Medulla oblongata (tissue), 1 donor: Measurements from ENCODE around the gene CEBPG.
A peak's percentile ranks its signal among the peaks of the same experiment; 100 is the strongest.

Source experiments
- DNase-seq: peaks from one replicate; pipeline ENCODE4 v3.0.0-alpha.2; 2015; ENCODE audit errors: extremely low spot score

CEBPG gene

DNA sequence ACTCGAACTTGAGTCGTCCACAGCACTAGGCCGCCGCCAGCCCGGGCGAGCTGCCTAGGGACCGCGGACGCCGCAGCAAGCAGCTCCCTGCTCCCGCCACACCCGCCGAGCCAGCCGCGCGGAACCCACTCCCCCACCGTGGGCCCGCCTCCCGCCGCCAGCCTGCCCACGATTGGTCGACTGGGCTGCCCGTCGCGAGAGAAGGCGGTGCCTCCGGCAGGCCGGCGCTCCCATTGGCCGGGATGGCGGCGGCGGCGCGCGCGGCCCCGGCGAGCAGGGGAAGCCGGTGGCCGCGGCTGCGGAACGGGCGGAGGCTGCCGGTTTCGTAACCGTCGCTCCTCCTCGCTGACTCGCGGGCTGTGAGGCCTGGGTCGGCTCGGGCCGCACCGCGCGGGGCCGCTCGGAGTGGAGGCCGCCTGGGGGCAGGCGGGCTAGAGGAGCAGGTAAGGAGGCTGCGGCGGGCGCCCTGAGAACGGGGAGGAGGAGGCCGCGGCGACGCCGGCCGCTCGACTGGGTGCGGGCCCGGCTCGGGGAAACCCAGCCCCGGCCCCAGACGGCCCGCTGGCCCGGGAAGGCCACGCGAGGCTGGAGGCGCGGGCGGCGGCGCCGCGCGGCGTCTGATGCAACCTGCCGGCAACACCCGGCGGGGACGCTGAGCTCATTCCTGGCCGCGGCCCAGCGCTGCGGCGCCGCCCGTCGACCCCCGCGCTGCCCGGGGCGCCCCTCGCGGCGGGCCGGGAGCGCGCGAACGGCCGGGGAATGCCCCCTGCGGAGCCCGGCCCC is at the start of gene CEBPG:
CEBPG (plus strand) TSS at position 257 of the 783 bp plus-strand sequence. CDS start 5,531 bp downstream, outside the sequence.
- DNase-seq = peak; percentile 94

DNA sequence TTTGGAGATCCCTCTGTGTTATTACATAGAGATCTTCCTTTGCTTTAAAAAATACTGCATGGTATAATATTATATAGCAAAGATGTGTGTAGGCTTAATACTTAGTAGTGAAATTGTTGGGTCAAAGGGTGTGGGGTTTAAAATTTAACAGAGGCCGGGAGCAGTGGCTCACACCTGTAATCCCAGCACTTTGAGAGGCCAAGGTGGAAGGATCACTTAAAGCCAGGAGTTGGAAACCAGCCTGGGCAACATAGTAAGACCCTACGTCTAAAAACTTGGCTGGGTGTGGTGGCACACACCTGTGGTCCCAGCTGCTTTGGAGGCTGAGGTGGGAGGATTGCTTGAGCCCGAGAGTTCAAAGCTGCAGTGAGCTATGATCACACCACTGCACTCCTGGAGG is 48.9 kb upstream of the CEBPG start:
- DNase-seq = no peak

DNA sequence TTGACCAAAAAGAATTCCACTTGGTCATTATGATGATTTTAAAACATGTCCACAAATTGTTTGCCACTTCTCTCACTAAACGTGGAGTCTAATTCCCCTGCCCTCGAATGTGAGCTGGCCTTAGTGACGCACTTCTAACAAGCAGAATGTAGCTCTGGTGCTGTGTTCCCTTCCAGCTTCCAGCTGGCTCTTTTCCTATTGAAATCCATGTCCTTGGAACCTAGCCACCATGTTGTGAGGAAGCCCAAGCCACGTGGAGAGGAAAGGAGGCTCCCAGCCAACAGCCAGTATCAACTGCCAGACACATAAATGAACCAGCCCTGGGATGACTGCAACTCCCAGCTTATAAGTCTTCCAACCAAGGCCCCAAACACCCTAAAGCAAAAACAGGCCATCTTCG is 47.6 kb upstream of the CEBPG start:
- peak; percentile 79 for DNase-seq

DNA sequence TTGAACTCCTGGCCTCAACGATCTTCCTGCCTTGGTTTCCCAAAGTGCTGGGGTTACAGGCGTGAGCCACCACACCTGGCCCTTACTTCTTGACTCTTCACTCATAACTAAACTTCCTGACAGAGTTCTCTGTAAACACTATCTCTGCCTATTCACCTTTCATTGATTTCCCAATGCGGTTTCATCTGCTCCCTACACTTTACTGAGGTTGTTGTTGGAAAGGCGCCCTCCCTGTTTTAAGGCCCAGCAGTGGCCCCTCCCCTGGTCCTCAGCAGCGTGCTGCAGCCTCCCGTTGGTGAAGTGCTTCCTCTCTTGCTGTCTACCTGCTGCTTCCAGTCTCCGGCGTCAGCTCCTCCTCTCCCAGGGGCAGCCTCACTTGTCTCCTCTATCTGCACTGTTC is 44.4 kb upstream of the CEBPG start:
- DNase-seq = no peak

DNA sequence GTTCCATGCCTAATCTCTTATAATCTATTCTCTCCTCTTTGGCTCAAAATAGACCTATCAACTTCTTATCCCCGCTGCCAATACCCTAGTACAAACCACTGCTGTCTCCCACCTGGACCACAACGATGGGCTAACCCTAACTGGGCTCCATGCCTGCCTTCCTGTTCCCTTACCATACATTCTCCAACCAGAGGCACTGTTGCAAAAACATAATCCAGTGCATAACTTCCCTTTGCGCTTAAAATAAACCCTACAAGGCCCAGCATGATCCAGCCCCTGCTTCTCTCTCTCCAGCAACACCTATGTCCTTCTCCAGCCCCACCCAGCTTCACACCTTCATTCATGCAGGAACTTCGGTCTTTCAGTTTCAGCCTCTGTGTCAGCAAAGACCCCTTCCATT is 43.8 kb upstream of the CEBPG start:
- no peak for DNase-seq

DNA sequence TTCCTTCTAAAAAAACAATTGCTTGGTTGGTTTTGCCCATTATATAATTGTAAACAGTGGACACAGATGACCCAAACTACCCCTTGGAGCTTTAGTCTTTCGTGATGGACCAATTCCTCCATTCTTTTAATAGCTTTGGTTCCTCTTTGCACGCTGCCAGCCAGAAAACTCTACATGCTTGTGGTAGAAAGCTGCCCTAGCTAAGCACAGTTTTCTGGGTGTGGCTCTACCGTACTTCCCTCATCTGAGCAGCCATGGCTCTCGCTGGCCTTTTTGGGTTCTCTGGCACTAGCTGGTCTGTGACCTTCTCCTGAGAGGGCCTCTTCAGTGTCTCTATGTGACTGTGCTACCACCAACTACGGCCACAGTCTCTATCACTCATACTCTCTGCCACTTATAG is 41.3 kb upstream of the CEBPG start:
- peak; percentile 78 for DNase-seq

DNA sequence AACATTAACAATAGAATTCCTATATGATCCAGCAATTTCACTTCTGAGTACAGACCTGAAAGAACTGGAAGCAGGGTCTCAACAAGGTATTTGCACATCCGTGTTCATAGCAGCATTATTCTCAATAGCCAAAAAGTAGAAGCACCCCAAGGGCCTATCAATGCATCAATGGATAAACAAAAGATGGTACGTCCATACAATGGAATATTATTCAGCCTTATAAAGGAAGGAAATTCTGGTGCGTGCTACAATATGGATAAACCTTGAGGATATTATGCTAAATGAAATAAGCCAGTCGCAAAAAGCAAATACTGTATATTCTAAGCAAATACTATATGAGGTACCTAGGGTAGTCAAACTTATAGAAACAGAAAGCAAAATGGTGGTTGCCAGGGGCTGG is 40.4 kb upstream of the CEBPG start:
- DNase-seq = no peak

DNA sequence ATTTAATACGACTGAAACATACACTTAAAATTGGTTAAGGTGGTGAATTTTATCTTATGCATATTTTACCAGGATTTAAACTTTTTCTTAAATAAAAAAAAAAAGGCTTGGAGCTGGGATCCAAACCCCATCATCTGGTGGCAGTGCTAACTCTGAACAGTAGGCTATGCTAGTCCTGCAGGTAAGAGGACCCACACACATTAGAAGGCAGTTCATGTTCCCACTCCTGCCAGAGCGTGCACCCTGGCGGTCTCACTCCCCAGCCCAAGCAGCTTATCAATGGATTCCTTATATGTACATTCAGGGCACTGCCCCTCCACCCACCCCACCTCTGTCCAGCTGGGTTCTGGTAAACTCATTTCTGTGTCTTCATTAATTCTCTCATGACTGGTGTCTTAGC is 39.9 kb upstream of the CEBPG start:
- no peak for DNase-seq

DNA sequence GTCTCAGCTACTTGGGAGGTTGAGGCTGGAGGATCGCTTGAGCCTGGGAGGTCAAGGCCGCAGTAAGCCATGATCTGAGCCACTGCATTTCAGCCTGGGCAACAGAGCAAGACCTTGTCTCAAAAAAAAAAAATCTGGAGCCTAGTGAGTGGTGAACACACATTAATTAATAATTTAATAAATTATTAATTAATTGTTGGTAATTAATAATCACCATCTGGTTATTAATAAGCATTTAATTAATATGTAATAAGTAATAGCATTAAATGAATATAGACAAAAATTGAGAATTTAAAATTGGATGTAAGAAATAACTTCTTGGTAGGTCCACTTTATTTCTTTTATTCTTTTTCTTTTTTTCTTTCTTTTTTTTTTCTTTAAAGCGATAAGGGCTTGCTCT is 39.2 kb upstream of the CEBPG start:
- DNase-seq = no peak

DNA sequence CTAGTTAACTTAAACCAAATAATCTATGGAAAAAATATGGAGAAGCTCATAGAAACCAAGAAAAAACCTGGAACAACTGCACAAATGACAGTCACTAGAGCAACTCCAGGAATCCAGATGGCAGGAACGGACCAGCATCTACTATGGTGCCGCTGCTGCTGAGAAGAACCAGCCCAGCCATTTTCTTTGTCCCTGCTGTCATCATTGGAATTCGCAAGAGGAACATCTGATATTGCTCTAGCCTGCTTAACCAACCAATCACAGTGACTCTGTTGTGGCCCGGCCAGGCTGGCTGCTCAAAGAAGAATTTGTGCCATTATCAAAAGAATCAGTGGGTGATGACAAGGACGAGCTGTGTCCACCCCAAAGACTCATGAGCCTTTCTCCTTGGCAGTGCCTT is 38.1 kb upstream of the CEBPG start:
- no peak for DNase-seq

DNA sequence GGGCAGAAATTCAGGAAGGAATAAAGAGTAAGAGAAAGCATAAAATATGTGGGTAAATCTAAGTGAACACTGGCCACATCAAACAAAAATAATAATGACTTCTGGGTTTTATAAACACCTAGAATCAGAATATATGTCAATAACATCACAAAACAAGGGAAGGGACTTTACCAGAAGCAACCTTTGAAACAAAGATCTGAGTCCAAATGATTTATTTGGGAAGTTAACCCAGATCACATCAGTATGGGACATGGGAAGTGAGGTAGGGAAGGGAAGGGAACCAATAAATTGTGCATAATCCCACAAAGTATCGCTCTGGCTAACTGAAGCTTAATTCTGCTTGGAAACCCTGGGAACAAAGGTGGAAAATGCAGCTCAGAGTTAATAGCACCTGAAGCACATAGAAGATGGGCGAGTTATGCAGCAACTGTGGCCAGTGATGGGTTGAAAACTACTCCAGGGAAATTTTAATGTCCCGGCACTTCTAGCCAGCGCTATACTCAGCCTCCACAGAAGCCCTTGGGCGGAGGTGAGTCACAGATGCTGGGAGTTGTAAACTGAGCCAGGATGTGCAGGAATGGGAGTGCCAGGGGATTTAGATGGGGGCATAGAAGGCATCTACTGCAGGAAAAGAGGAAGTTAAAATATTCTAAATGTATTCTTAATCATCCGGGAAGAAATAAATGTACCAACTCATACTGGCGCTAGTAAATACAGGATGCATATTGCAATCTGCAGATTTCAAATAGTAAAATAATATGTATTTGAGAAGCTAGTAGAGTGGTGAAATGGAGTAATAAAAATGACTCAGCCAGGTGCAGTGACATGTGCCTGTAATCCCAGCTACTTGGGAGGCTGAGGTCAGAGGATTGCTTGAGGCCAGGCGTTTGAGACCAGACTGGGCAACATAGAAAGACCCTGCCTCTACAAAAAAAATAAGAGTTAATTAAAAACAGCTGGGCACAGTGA is 34.2 kb upstream of the CEBPG start:
- DNase-seq = no peak

DNA sequence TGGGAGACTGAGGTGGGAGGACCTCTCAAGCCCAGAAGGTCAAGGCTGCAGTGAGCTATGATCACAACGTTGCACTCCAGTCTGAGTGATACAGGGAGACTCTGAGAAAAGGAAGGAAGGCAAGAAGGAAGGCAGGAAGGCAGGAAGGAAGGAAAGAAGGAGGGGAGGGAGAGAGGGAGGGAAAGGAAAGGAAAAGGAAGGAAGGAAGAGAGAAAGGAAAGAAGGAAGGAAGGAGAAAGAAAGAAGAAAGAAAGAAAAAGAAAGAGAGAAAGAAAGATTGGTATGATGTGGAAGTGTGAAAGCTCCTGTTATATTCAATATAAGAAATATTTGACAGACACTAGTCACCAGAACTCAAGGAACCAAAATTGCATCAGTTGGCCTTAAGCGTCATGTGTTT is 32.5 kb upstream of the CEBPG start:
- DNase-seq = no peak

DNA sequence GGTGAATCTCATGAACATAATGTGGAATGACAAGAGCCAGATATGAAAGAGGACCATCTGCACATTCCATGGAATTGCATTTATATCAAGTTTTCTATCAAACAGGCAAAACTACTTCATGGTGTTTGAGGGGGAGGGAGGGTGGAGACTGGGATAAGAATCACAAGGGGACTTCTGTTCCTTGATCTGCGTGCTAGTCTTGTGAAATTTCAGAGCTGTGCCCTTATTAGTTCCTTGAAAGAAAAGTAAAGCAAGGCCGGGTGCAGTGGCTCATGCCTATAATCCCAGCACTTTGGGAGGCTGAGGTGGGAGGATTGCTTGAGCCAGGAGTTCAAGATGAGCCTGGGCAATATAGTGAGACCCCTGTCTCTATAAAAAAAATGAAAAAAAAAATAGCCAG is 30.2 kb upstream of the CEBPG start:
- DNase-seq = no peak

DNA sequence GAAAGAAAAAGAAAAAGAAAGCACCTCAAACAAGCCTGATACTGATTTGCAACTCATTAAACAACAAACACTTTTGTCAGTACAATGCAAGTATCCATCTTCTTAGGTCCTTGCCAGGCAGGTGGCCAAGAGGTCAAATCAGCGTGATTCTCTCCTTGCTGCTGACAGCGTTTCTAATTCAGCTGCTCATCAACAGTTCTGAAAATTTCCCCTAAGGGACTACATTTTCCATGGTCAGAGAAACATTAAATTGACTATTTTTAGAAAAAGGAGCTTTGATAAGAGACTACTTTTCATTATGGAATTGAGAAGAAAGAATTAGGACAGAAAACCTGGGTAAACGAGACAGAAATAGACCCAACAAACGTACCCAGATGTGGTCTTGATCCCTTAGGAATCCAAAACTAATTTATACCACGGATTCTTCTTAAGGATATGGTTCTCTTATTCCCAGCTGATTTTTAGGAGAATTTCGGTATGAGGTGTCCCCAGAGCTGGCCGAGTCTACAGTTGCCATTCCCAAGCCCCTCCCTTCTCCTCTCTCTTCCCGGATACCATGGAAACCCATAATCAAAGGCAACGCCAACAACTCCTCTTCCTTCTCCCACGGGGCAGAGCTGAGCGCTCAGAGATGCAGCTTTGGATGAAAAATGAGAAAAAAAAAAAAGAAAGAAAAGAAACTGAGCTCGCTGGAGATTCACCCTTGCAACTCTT is 29.5 kb upstream of the CEBPG start:
- peak; percentile 37 for DNase-seq

DNA sequence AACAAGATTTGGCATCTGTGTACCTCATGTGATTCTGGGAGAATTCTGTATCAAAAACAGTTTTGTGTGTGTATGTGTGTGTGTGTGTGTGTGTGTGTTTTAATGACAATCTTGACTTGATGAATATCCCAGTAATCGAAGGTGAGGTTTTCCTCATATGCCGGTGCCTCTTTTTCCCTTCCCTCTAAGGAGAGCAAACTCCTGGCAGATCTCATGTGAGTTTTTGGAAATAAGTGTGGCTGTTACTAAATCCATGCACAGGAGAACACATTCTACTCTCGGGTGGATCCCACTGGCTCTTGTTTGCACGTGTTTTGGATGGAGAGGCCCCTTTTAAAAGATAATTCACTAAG is 29.0 kb upstream of the CEBPG start:
- no peak for DNase-seq

DNA sequence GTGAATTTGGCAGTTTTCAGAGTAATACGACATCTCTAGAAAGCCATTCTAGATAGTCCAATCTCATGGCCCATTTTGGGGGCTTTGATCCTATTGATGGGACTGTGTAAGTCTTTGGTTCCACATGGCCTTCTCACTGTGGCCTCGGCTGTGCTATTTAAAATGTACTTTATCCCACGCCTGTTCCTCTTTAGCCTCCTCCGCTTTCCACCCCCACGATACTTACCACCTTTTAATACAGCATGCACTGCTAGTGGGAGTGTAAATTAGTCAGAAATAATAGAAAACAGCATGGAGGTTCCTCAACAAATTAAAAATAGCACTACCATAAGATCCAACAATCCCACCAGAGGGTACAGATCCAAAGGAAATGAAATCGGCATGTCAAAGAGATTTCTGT is 28.3 kb upstream of the CEBPG start:
- no peak for DNase-seq

DNA sequence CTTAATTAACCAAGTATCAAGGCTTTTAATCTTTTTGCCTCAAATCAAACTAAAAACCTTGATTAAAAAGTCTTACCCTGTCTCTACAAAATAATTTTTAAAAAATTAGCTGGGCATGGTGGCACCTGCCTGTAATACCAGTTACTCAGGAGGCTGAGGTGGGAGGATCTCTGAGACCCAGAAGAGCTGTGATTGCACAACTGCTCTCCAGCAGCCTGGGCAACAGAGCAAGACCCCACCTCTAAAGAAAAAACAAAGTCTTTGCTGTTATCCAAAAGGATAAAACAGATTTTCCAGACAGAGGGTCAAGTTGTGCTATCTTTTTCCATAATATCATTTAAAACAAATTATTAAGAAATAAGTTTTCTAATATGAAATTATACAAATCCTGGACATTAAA is 26.8 kb upstream of the CEBPG start:
- no peak for DNase-seq

DNA sequence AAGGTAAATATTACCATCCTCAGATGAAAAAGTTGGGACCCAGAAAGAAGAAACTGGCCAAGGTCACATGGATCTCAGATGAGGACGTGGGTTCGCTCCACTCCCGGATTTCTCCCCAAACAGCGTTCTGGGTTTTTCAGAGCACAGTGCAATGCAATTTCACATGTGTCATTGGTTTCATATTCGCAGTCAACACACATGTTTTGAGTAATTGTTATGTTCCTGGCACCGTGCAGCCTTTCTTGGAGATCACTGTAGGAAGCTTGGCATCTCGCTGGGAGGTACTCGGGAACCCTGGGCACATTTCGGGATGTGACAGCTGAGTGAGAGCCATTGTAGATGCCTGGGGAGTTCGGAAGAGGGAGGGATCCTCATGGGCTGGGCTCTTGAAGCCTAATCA is 26.2 kb upstream of the CEBPG start:
- no peak for DNase-seq

DNA sequence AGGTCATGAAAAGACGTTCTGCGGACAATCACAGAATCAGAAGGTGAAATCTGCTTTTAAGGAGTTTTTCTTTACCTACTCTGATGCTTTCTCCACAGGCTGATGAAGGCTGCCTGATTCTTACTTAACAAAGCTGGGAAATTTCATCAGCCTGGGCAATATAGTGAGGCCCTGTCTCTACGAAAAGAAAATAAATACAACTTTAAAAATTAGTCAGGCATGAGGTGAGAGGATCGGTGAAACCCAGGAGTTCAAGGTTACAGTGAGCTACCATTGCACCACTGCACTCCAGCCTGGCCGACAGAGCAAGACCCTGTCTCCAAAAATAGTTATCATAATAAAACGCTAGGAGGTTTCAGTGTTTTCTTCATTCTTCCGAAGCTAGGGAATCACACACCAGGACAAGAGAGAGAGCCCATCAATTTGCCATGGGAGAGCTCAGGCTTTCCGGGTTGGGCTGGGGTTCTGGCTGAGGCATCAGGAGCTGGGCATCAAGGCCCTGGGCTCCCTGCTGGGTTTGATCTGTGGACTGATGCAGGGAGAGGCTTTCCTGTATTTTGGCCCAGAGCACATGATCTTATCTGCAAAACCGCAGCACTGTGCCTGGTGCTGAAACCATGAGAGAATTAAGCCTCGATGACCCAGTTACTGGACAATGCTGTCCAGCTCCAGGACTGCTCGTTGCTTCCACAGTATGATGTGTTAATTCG is 25.1 kb upstream of the CEBPG start:
- no peak for DNase-seq

DNA sequence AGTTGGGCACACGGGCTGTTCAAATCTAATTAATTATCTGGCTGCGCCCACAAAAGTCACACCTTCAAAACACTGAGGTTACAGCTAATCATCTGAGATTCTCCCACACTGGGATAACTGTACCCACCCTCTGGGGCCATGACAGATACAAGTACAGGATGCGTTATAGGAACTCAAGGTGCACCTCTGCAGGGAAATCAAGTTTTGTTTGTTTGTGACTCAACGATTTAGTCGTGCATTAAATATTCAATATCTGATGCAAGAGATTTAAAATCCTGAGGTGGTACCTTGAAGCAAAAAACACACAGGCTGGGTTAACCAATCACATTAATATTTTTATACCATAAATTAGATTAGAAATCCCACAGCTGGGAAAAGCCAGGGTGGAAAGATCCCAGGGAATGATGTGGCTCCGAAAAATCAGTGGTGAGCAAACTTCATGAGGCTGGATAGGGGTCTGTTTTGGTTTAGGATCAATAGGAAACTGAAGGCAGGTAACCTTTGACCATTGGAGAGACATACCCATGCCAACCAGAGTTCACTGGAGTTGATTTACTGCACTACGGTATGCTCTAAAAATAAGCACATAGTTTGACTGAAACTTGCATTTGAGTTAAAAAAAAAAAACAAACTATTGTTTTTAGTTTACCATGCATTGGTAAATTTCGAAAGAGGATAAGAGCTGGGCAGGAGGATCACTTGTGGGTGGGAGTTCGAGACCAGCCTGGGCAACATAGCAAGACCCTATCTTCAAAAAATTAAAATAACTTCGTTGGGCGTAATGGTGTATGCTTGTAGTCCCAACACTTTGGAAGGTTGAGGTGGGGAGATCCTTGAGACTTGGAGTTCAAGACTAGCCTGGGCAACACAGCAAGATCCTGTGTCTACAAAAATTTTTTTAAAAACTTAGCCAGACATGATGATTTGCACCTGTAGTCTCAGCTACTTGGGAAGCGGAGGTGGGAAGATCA is 23.9 kb upstream of the CEBPG start:
- no peak for DNase-seq
